Activated naive CD8-positive, alpha-beta T cell treated with anti-CD3 and anti-CD28 coated beads, Interleukin-2, amount 50 U/mL, for 24 hours (primary cell): ENCODE measurements around the gene TIMMDC1.
"Not testable (repeated sequence)": the region's sequence is repeated elsewhere in the genome, so short reads cannot be mapped to it uniquely, and the experiment has no call there.

Experiments used
- ATAC-seq: fragments of 150-1000 bp; cut with Tn5 transposase; one replicate; pipeline ENCODE4 v1.10.0; 2021
- DNase-seq: peaks from one replicate; pipeline ENCODE4 v3.0.0; 2021
- H3K27ac Mint-ChIP-seq: one replicate; pipeline ENCODE4 v1.8.0; 2021; ENCODE audit warnings: mild to moderate bottlenecking, mixed read lengths
- H3K27me3 Mint-ChIP-seq: one replicate; pipeline ENCODE4 v1.8.0; 2021; ENCODE audit warnings: mixed read lengths
- H3K36me3 Mint-ChIP-seq: one replicate; pipeline ENCODE4 v1.8.0; 2021; ENCODE audit warnings: low read depth, mixed read lengths
- H3K4me1 Mint-ChIP-seq: one replicate; pipeline ENCODE4 v1.8.0; 2021; ENCODE audit warnings: mixed read lengths
- H3K4me3 Mint-ChIP-seq: one replicate; pipeline ENCODE4 v1.8.0; 2021; ENCODE audit warnings: mild to moderate bottlenecking, moderate library complexity, mixed read lengths
- H3K9me3 Mint-ChIP-seq: one replicate; pipeline ENCODE4 v1.8.0; 2021; ENCODE audit warnings: mixed read lengths

Gene TIMMDC1

GRCh38 chr3:119555929-119556328, 57.6 kb downstream of the TIMMDC1 start:
- Mint-ChIP-seq H3K9me3 (no peaks in the 10 kb centered on the region), H3K27ac (peak overlapping the region; percentile 21), H3K4me1 (peaks cover 52% of the 10 kb centered on the region), H3K4me3 (peak overlapping the region; percentile 19), H3K27me3 (peaks cover 6% of the 10 kb centered on the region), H3K36me3 (peaks cover 11% of the 10 kb centered on the region)
- ATAC-seq (no peak), DNase-seq (no peak)

- H3K27me3 Mint-ChIP-seq = peaks cover 6% of the 10 kb centered on the region
- H3K36me3 Mint-ChIP-seq = peaks cover 11% of the 10 kb centered on the region
- peaks cover 58% of the 10 kb centered on the region for H3K4me1 Mint-ChIP-seq
- peak overlapping the region; percentile 70 for H3K27ac Mint-ChIP-seq
- H3K4me3 Mint-ChIP-seq = peak overlapping the region; percentile 69
- ATAC-seq = no peak
- H3K9me3 Mint-ChIP-seq = no peaks in the 10 kb centered on the region
- DNase-seq = no peak
These were observed 59.0 kb downstream of the TIMMDC1 start for GRCh38 chr3:119557192-119557876.

- peak; percentile 41 for DNase-seq
These were observed 59.5 kb downstream of the TIMMDC1 start for GRCh38 chr3:119557877-119558269.

GRCh38 chr3:119558626-119559317, 60.4 kb downstream of the TIMMDC1 start:
- peaks cover 11% of the 10 kb centered on the region for H3K36me3 Mint-ChIP-seq
- H3K9me3 Mint-ChIP-seq = no peaks in the 10 kb centered on the region
- H3K4me1 Mint-ChIP-seq = peaks cover 67% of the 10 kb centered on the region
- peak overlapping the region; percentile 70 for H3K27ac Mint-ChIP-seq
- ATAC-seq (no peak), DNase-seq (no peak)
- peak overlapping the region; percentile 69 for H3K4me3 Mint-ChIP-seq
- H3K27me3 Mint-ChIP-seq = peaks cover 6% of the 10 kb centered on the region

More at GRCh38 chr3:119557877-119558269, 59.5 kb downstream of the TIMMDC1 start:
- H3K9me3 Mint-ChIP-seq = no peaks in the 10 kb centered on the region
- ATAC-seq = no peak
- H3K27me3 Mint-ChIP-seq = peaks cover 6% of the 10 kb centered on the region
- peaks cover 64% of the 10 kb centered on the region for H3K4me1 Mint-ChIP-seq
- H3K36me3 Mint-ChIP-seq = peaks cover 11% of the 10 kb centered on the region
- H3K27ac Mint-ChIP-seq = peak overlapping the region; percentile 70
- peak overlapping the region; percentile 69 for H3K4me3 Mint-ChIP-seq

- Mint-ChIP-seq H3K4me1 (peaks cover 69% of the 10 kb centered on the region), H3K27me3 (peaks cover 6% of the 10 kb centered on the region), H3K4me3 (peak within 1 kb of the TSS; percentile 69), H3K9me3 (no peaks in the 10 kb centered on the region), H3K27ac (peak within 1 kb of the TSS; percentile 72), H3K36me3 (peaks cover 11% of the 10 kb centered on the region)
- peak; percentile 77 for ATAC-seq
- DNase-seq = peak; percentile 70
These were observed 61.2 kb downstream of the TIMMDC1 start, which contains the start of gene CD80 for GRCh38 chr3:119559441-119559963. Gene CD80, minus strand, starts transcription at chr3:119559614. Its CDS starts 1,886 bp downstream, at chr3:119557728.

- H3K4me3 Mint-ChIP-seq = peak overlapping the region; percentile 30
- no peak overlapping the region for H3K27ac Mint-ChIP-seq
- H3K36me3 Mint-ChIP-seq = peaks cover 11% of the 10 kb centered on the region
- ATAC-seq (no peak), DNase-seq (no peak)
- H3K4me1 Mint-ChIP-seq = peaks cover 63% of the 10 kb centered on the region
- peaks cover 6% of the 10 kb centered on the region for H3K27me3 Mint-ChIP-seq
- no peaks in the 10 kb centered on the region for H3K9me3 Mint-ChIP-seq
These were observed 61.8 kb downstream of the TIMMDC1 start for GRCh38 chr3:119560160-119560559.

GRCh38 chr3:119562307-119562961, 64.1 kb downstream of the TIMMDC1 start:
- peak overlapping the region; percentile 67 for H3K4me3 Mint-ChIP-seq
- ATAC-seq = peak; percentile 90

GRCh38 chr3:119563334-119563733, 65.0 kb downstream of the TIMMDC1 start:
- H3K4me3 Mint-ChIP-seq, H3K27ac Mint-ChIP-seq, DNase-seq, H3K36me3 Mint-ChIP-seq, ATAC-seq, H3K27me3 Mint-ChIP-seq, H3K9me3 Mint-ChIP-seq: not testable (repeated sequence)
- H3K4me1 Mint-ChIP-seq = peaks cover 39% of the 10 kb centered on the region

More at GRCh38 chr3:119562307-119562961, 64.1 kb downstream of the TIMMDC1 start:
- peaks cover 8% of the 10 kb centered on the region for H3K36me3 Mint-ChIP-seq
- H3K9me3 Mint-ChIP-seq = no peaks in the 10 kb centered on the region
- peak overlapping the region; percentile 92 for H3K27ac Mint-ChIP-seq
- peaks cover 46% of the 10 kb centered on the region for H3K4me1 Mint-ChIP-seq
- peak; percentile 55 for DNase-seq
- H3K27me3 Mint-ChIP-seq = peaks cover 8% of the 10 kb centered on the region

- no peak overlapping the region for H3K4me3 Mint-ChIP-seq
- H3K4me1 Mint-ChIP-seq = peaks cover 7% of the 10 kb centered on the region
These were observed 70.8 kb downstream of the TIMMDC1 start for GRCh38 chr3:119569156-119569555.

GRCh38 chr3:119570229-119570628, 71.9 kb downstream of the TIMMDC1 start:
- Mint-ChIP-seq H3K27ac (no peak overlapping the region), H3K4me1 (peaks cover 7% of the 10 kb centered on the region), H3K27me3 (peaks cover 17% of the 10 kb centered on the region), H3K9me3 (no peaks in the 10 kb centered on the region), H3K36me3 (peaks cover 1% of the 10 kb centered on the region), H3K4me3 (no peak overlapping the region)
- no peak for DNase-seq
- peak; percentile 43 for ATAC-seq

More at GRCh38 chr3:119569156-119569555, 70.8 kb downstream of the TIMMDC1 start:
- DNase-seq (no peak), ATAC-seq (no peak)
- Mint-ChIP-seq H3K36me3 (peaks cover 1% of the 10 kb centered on the region), H3K27ac (no peak overlapping the region), H3K9me3 (no peaks in the 10 kb centered on the region), H3K27me3 (peaks cover 17% of the 10 kb centered on the region)

- peaks cover 1% of the 10 kb centered on the region for H3K36me3 Mint-ChIP-seq
These were observed 72.9 kb downstream of the TIMMDC1 start for GRCh38 chr3:119571230-119571629.

GRCh38 chr3:119571688-119572087, 73.3 kb downstream of the TIMMDC1 start:
- Mint-ChIP-seq H3K9me3 (no peaks in the 10 kb centered on the region), H3K36me3 (peaks cover 1% of the 10 kb centered on the region), H3K27me3 (peaks cover 15% of the 10 kb centered on the region), H3K4me1 (peaks cover 7% of the 10 kb centered on the region), H3K4me3 (no peak overlapping the region), H3K27ac (no peak overlapping the region)
- DNase-seq (no peak), ATAC-seq (no peak)

More at GRCh38 chr3:119571230-119571629, 72.9 kb downstream of the TIMMDC1 start:
- no peak for ATAC-seq
- peaks cover 7% of the 10 kb centered on the region for H3K4me1 Mint-ChIP-seq
- H3K27ac Mint-ChIP-seq = no peak overlapping the region
- peaks cover 17% of the 10 kb centered on the region for H3K27me3 Mint-ChIP-seq
- no peak for DNase-seq
- H3K4me3 Mint-ChIP-seq = no peak overlapping the region
- H3K9me3 Mint-ChIP-seq = no peaks in the 10 kb centered on the region
